Occipital lobe (tissue), 2 donors: Measurements from ENCODE around the gene COL8A2. TPM values are rescaled to one million over a fixed set of nuclear protein-coding genes. Genes with fewer than 3 reads are reported as not detected.

ENCODE experiments used
- DNase-seq: peaks from one replicate; lab custom pipeline; 2025; lab: John Stamatoyannopoulos, UW
- total RNA-seq: library from RNA; depleted of rRNA; stranded (reverse); fragments of >200 nt; gene quantifications from one replicate; pipeline ENCODE4 v1.2.3, GENCODE V29; 2014

The COL8A2 gene
- total RNA-seq, 1 donor from 2014 or later: 1.1 TPM

DNA sequence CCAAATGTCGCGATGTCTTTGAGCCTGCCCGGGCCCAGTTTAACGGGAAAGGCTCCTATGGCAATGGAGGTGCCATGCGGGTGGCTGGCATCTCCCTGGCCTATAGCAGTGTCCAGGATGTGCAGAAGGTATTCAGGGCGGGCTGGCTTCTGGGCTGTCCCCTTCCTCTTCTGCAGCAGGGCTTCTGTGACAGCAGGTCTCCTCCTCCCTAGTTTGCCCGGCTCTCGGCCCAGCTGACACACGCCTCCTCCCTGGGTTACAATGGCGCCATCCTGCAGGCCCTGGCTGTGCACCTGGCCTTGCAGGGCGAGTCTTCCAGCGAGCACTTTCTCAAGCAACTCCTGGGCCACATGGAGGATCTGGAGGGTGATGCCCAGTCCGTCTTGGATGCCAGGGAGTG is 33.3 kb downstream of the COL8A2 start:
- DNase-seq: no peak

- no peak for DNase-seq
Observed at GRCh38 chr1:36091141-36091540, 33.9 kb downstream of the COL8A2 start.

DNA sequence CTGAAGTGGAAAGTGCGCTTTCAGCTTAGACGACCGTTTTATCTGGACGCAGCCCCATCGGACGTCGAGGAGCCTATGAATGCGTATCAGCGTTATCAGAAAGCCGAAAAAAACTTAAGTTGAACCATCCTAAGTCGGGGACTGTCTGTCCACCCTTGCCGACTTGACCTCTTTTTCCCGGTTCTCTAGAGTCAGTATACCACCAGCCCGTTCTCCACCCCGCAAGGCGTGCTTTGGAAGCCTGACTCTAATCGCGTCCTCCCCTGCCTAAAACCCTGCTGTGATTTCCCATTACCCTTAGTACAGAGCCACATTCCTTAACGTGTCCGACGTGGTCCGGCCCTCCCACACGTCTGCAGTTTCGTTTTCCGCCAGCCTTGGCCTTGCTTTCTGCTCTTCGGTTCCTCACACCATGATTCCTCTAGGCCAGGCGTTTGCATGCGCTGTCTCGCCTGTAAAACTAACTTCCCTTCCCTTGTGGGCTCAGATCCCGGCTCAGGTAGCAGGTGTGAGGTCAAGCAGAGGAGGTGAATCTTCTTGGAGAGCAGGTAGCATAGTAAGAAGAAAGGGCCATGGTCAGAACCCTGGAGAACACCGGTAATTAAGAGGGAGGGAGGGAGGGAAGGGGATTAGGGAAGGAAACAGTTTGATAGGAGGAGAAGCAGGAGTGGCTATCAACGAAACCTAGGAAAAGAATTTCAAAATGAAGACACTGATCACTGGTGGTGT is 35.5 kb downstream of the COL8A2 start:
- no peak for DNase-seq

- peak; percentile 77 for DNase-seq
Observed at GRCh38 chr1:36088577-36089392, 36.2 kb downstream of the COL8A2 start, which contains the start of gene ADPRS. Gene ADPRS, plus strand, starts transcription at chr1:36088892. Its CDS starts 13 bp downstream, at chr1:36088905.

DNA sequence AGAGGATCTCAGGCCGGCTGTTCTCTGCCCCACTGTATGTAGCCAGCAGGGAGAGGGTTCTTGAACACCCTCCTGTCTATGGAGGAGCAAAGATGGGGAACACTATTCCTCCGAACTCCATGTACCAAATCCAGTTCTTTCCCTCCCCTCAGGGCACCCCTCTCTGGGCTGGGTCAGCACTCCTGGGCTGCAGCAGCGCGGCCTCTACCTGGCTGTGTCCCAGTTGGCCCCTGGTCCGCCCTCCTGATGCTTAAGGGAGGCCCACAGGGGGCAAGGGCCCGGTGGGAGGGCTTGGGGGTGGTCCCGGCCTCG is 36.8 kb downstream of the COL8A2 start:
- DNase-seq: no peak

- DNase-seq: no peak
Observed at GRCh38 chr1:36087233-36088123, 37.5 kb downstream of the COL8A2 start.

DNA sequence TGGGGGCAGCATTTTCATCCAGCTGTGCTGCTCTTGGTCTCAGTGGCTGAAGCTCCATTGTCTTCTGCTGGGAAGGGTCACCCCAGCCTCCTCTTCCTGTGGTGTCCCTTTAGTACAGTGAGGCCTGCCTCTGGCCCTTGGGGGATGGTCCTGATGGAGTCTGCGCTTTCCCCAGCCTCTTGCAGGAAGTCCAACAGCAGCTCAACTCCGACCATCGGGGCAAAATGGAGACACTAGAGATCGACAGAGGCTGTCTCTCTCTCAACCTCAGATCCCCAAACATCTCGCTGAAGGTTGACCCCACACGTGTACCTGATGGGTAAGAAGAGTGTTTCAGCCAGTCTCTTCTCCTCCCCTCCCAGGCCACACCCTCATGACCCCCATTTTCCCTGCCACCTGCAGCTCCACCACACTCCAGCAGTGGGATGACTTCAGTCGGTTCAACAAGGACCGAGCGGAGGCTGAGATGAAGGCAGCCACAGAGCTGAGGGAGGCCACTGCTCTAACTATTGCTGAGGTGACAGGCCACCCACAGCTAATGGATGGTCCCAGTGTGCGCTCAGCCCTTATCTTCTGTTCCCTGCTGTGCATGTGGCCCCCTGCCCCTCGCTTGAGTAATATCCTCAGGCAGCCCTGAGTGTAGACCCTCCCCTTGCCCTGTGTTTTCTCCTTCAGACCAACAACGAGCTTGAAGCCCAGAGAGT is 38.3 kb downstream of the COL8A2 start:
- no peak for DNase-seq

- no peak for DNase-seq
Observed at GRCh38 chr1:36085686-36086526, 39.1 kb downstream of the COL8A2 start.

GRCh38 chr1:36085126-36085525 is 39.9 kb downstream of the COL8A2 start:
- DNase-seq: no peak

DNA sequence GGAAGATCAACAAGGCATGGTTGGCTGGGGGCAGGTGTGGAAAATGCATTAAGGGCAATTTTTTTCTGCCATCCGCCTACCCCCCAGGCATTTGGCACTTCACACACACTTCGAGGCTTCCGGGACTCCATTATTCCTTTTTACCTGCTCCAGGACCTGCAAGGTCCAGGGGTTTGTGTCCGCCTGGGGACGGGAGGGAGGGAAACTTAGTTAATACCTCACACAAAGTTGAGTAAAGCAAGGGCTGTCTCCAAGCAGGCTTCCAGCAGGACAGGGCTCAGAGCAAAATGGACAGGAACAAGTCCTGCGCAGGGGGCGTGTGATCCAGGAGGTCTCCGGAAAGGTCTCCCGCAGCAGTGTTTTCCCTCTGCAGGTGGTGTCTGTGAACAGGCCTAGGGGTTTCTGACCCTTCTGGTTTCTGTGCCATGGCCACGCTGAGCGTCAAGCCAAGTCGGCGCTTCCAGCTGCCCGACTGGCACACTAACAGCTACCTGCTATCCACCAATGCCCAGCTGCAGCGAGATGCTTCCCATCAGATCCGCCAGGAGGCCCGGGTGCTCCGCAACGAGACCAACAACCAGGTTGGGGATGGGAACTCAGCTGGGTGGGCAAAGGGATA is 40.4 kb downstream of the COL8A2 start:
- DNase-seq: no peak

DNA sequence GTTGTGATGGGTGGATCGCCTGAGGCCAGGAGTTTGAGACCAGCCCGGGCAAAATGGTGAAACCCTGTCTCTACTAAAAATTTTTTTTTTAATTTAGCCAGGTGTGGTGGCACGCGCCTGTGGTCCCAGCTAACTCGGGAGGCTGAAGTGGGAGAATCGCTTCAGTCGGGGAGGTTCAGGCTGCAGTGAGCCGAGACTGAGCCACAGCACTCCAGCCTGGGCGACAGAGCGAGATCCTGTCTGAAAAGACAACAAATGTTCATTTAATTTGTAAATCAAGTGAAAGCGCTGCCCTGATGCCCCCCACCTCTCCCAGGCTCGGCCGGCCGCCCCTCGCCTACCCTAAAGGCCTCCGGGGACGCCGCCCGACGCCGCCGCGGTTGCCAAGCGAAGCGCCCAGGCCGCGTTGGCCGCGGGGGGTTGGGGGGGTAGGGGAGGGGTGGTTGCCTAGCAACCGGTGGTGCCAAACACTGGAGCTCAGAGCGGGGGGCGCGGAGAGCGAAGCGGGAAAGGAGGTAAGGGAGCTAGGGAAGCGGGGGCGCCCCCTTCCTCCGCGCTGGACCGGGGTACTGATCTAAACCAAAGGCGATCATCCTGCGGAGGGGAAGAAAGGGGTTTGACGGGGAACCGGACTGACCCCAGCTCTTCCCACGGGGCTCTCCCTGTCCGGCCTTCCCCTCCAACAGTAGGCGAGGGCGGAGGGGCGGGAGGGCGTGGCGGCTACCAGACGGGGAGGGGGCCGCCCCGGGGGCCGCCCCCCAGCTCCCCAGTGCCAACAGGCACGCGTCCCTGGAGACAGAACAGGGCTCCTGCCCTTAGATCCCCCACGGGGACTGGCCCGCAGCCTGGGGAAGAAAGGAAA is 41.2 kb downstream of the COL8A2 start, which contains the start of gene TEKT2:
TSS of gene TEKT2 (plus strand) at position 460 of the 862 bp plus-strand sequence. CDS start 828 bp downstream, outside the sequence.
- DNase-seq: no peak

DNA sequence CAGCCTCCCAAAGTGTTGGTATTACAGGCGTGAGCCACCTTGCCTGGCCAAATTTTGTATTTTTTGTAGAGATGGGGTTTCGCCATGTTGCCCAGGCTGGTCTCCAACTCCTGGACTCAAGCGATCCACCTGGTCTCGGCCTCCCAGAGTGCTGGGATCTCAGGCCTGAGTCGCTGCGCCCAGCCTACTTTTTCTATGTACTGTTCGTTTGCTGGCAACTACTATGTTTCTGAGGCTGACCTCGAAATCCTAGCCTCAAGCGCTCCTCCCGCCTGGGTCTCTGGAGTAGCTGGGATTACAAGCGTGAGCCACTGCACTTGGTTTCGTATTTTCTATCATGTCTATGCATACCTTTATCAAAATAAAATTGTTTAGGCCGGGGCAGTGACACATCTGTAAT is 41.8 kb downstream of the COL8A2 start:
- DNase-seq: no peak

DNA sequence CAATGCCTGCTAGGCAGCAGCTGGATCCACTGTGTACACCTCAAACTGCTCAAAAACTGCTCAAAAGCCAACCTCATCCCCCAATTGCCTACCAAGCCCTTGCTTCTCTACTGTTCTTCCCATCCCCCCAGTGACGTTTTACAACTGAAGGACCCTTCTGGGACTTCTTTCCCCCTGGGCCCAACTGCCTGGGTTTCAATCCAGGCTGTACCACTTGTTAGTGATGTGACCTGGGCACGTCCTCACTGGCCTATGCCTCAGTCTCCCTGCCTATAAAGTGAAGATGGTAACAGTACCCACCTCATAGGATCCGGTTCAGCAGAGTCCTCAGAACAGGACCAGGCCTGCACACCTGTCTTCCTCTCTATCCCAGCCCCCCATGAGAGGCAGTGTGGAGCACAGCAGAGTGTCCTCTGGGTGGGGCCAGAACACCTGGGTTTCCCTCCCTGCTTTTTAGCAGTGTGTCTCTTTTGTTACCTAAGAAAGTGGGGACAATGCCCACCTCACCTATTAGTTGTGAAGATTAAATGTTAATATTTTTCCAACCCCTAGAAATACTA is 43.0 kb downstream of the COL8A2 start:
- no peak for DNase-seq

GRCh38 chr1:36080801-36081200 is 44.2 kb downstream of the COL8A2 start:
- DNase-seq: no peak

- DNase-seq: no peak
Observed at GRCh38 chr1:36080236-36080635, 44.8 kb downstream of the COL8A2 start.

DNA sequence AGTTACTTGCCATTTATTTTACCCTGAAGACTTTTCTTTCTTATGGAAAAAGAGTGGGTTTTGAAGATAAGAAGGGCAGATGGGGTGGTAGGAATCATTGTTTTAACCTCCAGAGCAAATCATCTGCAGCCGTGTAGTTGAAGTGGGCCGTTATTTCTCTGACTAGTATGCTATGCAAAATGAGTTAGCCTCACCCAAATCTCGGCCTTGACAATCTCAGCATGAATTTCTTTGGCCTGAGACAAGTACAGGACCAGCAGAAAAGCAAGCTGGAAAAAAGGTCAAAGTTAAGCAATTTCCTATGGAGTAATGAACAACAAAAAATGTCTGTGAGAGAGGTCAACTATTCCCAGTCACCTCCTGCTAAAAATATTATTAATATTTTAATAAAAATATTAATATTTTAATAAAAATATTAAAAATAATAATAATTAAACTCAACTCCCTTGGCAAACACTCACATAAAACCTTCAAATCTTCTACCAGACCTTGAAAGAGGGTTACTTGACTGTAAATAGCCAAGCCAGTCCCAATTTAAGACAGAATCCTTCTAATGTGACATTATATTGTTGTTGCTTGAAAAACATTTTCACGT is 47.9 kb downstream of the COL8A2 start:
- DNase-seq: no peak

- DNase-seq: no peak
Observed at GRCh38 chr1:36070349-36070748, 54.7 kb downstream of the COL8A2 start.

DNA sequence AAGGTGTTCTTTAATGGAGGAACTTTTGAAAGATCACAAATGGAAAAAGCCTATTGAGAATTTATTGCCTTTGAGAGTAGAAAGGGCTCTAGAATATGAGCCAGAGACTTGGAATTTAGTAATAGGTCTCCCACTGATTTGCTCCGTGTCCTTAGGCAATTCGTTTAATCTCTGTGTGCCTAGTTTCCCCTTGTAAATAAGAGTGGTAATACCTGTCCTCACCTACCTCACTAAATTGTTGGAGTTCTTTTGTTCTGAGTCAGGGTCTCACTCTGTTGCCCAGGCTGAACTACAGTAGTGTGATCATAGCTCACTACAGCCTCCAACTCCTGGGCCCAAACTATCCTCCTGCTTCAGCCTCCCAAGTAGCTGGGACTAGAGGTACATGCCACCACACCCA is 56.2 kb downstream of the COL8A2 start:
- DNase-seq: no peak
